ENCODE measurements around the gene SMG7.

The SMG7 gene

GRCh38 chr1:183596500-183596899, 124.2 kb downstream of the SMG7 start:
- Histone ChIP-seq H3K36me3 (ENCODE audit: insufficient read depth, low read length) (no peaks in the 10 kb centered on the region), H3K4me3 (ENCODE audit: low read length) (no peak overlapping the region), H3K27me3 (ENCODE audit: insufficient read depth, low read length) (peaks cover 3% of the 10 kb centered on the region), H3K4me1 (ENCODE audit: insufficient read depth, low read length) (no peaks in the 10 kb centered on the region), H3K9me3 (ENCODE audit: low read length) (no peaks in the 10 kb centered on the region), H2AFZ (ENCODE audit: low read depth, low read length) (no peak overlapping the region)

DNA sequence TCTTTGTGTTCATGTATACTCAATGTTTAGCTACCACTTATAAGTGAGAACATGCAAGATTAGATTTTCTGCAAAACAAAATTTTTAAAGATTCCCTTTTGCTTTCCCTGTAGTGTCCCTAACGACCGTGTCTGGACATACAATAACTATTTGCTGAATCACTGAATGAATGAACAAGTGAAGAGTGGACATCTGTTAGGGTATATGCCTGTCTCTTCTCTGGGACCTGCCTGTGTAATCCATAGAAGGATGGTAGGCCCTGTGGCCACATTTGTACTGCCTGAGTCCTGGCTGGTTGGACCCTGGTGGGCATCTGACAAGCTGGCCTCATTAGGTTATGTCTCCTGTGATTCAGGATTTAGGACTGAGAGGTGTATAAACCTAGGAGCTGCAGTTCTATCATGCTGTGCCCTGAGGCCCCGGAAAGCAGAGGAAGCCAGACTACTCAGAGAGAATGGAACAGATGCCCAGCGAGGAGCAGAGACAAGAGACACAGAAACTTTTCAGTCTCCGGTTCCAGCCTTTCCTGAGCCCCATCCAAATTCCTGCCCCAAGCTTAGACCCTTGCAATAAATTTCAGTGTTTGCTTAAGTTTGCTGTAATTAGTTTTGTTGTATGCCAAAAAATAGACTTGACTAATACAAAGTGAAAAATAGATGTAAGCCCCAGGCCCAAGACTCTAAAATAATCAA, 125.5 kb downstream of the SMG7 start:
- Histone ChIP-seq H3K4me3 (ENCODE audit: low read length) (no peak overlapping the region), H2AFZ (ENCODE audit: low read depth, low read length) (no peak overlapping the region), H3K27me3 (ENCODE audit: insufficient read depth, low read length) (peaks cover 5% of the 10 kb centered on the region), H3K9me3 (ENCODE audit: low read length) (no peaks in the 10 kb centered on the region), H3K4me1 (ENCODE audit: insufficient read depth, low read length) (no peaks in the 10 kb centered on the region), H3K36me3 (ENCODE audit: insufficient read depth, low read length) (no peaks in the 10 kb centered on the region)

- no peak overlapping the region for H3K4me3 ChIP-seq (ENCODE audit: low read length)
- no peaks in the 10 kb centered on the region for H3K36me3 ChIP-seq (ENCODE audit: insufficient read depth, low read length)
- no peaks in the 10 kb centered on the region for H3K4me1 ChIP-seq (ENCODE audit: insufficient read depth, low read length)
- H2AFZ ChIP-seq (ENCODE audit: low read depth, low read length), result no peak overlapping the region
- H3K27me3 ChIP-seq (ENCODE audit: insufficient read depth, low read length), result peaks cover 3% of the 10 kb centered on the region
- H3K9me3 ChIP-seq (ENCODE audit: low read length), result no peaks in the 10 kb centered on the region
Measured at GRCh38 chr1:183598386-183598785, 126.1 kb downstream of the SMG7 start.

- no peaks in the 10 kb centered on the region for H3K36me3 ChIP-seq (ENCODE audit: insufficient read depth, low read length)
- H3K4me1 ChIP-seq (ENCODE audit: insufficient read depth, low read length), result no peaks in the 10 kb centered on the region
- peaks cover 3% of the 10 kb centered on the region for H3K27me3 ChIP-seq (ENCODE audit: insufficient read depth, low read length)
- no peak overlapping the region for H2AFZ ChIP-seq (ENCODE audit: low read depth, low read length)
- no peaks in the 10 kb centered on the region for H3K9me3 ChIP-seq (ENCODE audit: low read length)
- H3K4me3 ChIP-seq (ENCODE audit: low read length), result no peak overlapping the region
Measured at GRCh38 chr1:183600136-183600535, 127.8 kb downstream of the SMG7 start.

- Histone ChIP-seq H3K9me3 (ENCODE audit: low read length) (no peaks in the 10 kb centered on the region), H2AFZ (ENCODE audit: low read depth, low read length) (no peak overlapping the region), H3K36me3 (ENCODE audit: insufficient read depth, low read length) (no peaks in the 10 kb centered on the region), H3K27me3 (ENCODE audit: insufficient read depth, low read length) (peaks cover 3% of the 10 kb centered on the region), H3K4me3 (ENCODE audit: low read length) (no peak overlapping the region), H3K4me1 (ENCODE audit: insufficient read depth, low read length) (no peaks in the 10 kb centered on the region)
Measured at GRCh38 chr1:183600634-183601033, 128.3 kb downstream of the SMG7 start.

- Histone ChIP-seq H3K9me3 (ENCODE audit: low read length) (no peaks in the 10 kb centered on the region), H3K4me1 (ENCODE audit: insufficient read depth, low read length) (no peaks in the 10 kb centered on the region), H2AFZ (ENCODE audit: low read depth, low read length) (no peak overlapping the region), H3K4me3 (ENCODE audit: low read length) (no peak overlapping the region), H3K27me3 (ENCODE audit: insufficient read depth, low read length) (peaks cover 3% of the 10 kb centered on the region), H3K36me3 (ENCODE audit: insufficient read depth, low read length) (no peaks in the 10 kb centered on the region)
Measured at GRCh38 chr1:183602510-183602909, 130.2 kb downstream of the SMG7 start.
